ENCODE results near the gene HSPA8. TPM values are rescaled to one million over a fixed set of nuclear protein-coding genes. Genes with fewer than 3 reads are reported as not detected.

HSPA8 gene
- total and polyA plus RNA-seq, 2 experiments from 2014 or later: 826 to 2,903 TPM

DNA sequence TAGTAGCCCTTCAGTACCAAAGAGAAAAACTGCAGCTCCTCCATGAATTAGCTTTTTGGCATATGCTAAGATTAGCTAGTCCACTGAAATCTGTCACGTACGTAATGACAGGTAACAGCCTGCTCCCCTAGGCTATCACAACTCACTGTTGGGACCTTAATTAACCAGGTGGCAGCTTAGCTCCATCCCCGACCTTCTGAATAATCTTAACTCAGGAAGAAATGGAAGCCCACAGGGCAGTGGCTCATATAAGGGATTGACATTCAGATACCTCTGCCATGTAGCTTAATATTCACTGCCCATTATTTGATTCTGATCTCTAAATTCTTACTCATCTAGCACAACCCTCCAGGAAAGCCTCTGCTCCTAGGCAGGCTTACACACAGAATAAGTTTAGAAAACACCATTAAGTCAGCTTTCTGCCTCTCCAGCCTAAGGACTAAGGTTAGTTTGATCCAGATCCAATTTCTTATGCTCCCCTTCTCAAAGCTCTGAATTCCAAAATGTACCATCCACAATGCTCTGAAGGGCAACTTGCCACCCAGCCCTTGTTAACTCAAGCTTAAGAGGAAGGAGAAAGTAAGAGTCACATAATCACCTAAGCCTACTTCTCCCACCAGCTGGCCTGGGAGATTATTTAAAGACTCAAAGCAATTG, 5.0 kb downstream of the HSPA8 start:
- H3K4me2 ChIP-seq: 0 out of 2 replicates have a peak overlapping the region, but pooled peaks have one; percentile 33
- Mint-ChIP-seq H3K27me3 (ENCODE audit: insufficient read depth, low read depth, poor library complexity) (peaks cover 48% of the 10 kb centered on the region), H3K36me3 (ENCODE audit: low read depth) (peaks cover 85% of the 10 kb centered on the region), H3K4me3 (peak overlapping the region; percentile 100; the same call in 1 of the 3 replicates), H3K27ac (peak overlapping the region; percentile 4; the same call in 1 of the 2 replicates), H3K4me1 (peaks cover 36% of the 10 kb centered on the region), H3K9me3 (peaks cover 15% of the 10 kb centered on the region; the same call in 2 of the 3 replicates)
- H3K4me3 ChIP-seq: no peak overlapping the region
- no peaks in the 10 kb centered on the region for H3K9me2 ChIP-seq (ENCODE audit: insufficient read depth)
- H3K79me2 ChIP-seq (replicated peaks; ENCODE audit: insufficient read depth): peaks cover 45% of the 10 kb centered on the region
- peaks cover 21% of the 10 kb centered on the region for H3K4me1 ChIP-seq (ENCODE audit: insufficient read depth)
- peak overlapping the region; percentile 85 for H3K27ac ChIP-seq (ENCODE audit: low read depth)
- H3K36me3 ChIP-seq (ENCODE audit: insufficient read depth): peaks cover 57% of the 10 kb centered on the region
- no peak for ATAC-seq
- H3F3A ChIP-seq (replicated peaks; ENCODE audit: low read depth): peaks cover 77% of the 10 kb centered on the region
- TF ChIP-seq CREB1 (CRISPR knock-in tag; IDR thresholded peaks at IDR 0.05; ENCODE audit: low read depth): no peak
- TF ChIP-seq EZH2phosphoT487 (IDR thresholded peaks at IDR 0.05; ENCODE audit: unreplicated experiment): no peak
- TF ChIP-seq JUNB (IDR thresholded peaks at IDR 0.05; ENCODE audit: unreplicated experiment): no peak
- no peak; the same call in 1 of the 2 replicates for TF ChIP-seq POLR2AphosphoS5 (IDR thresholded peaks at IDR 0.05; ENCODE audit: low read depth)
- no peak for TF ChIP-seq ZNF114 (CRISPR knock-in tag; IDR thresholded peaks at IDR 0.05)
- TF ChIP-seq EZH2 (IDR thresholded peaks at IDR 0.05; ENCODE audit: low read depth, unreplicated experiment): no peak
- no peak for TF ChIP-seq STAT1 (IDR thresholded peaks at IDR 0.05; ENCODE audit: unreplicated experiment)
- TF ChIP-seq, protein P1, sequence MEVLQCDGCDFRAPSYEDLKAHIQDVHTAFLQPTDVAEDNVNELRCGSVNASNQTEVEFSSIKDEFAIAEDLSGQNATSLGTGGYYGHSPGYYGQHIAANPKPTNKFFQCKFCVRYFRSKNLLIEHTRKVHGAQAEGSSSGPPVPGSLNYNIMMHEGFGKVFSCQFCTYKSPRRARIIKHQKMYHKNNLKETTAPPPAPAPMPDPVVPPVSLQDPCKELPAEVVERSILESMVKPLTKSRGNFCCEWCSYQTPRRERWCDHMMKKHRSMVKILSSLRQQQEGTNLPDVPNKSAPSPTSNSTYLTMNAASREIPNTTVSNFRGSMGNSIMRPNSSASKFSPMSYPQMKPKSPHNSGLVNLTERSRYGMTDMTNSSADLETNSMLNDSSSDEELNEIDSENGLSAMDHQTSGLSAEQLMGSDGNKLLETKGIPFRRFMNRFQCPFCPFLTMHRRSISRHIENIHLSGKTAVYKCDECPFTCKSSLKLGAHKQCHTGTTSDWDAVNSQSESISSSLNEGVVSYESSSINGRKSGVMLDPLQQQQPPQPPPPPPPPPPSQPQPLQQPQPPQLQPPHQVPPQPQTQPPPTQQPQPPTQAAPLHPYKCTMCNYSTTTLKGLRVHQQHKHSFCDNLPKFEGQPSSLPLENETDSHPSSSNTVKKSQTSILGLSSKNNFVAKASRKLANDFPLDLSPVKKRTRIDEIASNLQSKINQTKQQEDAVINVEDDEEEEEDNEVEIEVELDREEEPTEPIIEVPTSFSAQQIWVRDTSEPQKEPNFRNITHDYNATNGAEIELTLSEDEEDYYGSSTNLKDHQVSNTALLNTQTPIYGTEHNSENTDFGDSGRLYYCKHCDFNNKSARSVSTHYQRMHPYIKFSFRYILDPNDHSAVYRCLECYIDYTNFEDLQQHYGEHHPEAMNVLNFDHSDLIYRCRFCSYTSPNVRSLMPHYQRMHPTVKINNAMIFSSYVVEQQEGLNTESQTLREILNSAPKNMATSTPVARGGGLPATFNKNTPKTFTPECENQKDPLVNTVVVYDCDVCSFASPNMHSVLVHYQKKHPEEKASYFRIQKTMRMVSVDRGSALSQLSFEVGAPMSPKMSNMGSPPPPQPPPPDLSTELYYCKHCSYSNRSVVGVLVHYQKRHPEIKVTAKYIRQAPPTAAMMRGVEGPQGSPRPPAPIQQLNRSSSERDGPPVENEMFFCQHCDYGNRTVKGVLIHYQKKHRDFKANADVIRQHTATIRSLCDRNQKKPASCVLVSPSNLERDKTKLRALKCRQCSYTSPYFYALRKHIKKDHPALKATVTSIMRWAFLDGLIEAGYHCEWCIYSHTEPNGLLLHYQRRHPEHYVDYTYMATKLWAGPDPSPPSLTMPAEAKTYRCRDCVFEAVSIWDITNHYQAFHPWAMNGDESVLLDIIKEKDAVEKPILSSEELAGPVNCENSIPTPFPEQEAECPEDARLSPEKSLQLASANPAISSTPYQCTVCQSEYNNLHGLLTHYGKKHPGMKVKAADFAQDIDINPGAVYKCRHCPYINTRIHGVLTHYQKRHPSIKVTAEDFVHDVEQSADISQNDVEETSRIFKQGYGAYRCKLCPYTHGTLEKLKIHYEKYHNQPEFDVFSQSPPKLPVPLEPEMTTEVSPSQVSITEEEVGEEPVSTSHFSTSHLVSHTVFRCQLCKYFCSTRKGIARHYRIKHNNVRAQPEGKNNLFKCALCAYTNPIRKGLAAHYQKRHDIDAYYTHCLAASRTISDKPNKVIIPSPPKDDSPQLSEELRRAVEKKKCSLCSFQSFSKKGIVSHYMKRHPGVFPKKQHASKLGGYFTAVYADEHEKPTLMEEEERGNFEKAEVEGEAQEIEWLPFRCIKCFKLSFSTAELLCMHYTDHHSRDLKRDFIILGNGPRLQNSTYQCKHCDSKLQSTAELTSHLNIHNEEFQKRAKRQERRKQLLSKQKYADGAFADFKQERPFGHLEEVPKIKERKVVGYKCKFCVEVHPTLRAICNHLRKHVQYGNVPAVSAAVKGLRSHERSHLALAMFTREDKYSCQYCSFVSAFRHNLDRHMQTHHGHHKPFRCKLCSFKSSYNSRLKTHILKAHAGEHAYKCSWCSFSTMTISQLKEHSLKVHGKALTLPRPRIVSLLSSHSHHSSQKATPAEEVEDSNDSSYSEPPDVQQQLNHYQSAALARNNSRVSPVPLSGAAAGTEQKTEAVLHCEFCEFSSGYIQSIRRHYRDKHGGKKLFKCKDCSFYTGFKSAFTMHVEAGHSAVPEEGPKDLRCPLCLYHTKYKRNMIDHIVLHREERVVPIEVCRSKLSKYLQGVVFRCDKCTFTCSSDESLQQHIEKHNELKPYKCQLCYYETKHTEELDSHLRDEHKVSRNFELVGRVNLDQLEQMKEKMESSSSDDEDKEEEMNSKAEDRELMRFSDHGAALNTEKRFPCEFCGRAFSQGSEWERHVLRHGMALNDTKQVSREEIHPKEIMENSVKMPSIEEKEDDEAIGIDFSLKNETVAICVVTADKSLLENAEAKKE (CRISPR knock-in tag; IDR thresholded peaks at IDR 0.05): no peak
- no peaks in the 10 kb centered on the region for H3K27me3 ChIP-seq (ENCODE audit: insufficient read depth)
- no peak for DNase-seq (ENCODE audit: low spot score)
- peaks cover 59% of the 10 kb centered on the region for H4K20me1 ChIP-seq (replicated peaks; ENCODE audit: insufficient read depth)
- H2AFZ ChIP-seq: no peak overlapping the region
